Peyer's patch (tissue), 4 donors: ENCODE results near the gene FAM53A. TPM values are rescaled to one million over a fixed set of nuclear protein-coding genes. Genes with fewer than 3 reads are reported as not detected.

ENCODE experiments used
- DNase-seq, 3 donors: peaks; one replicate each; pipeline ENCODE4 v3.0.0-alpha.2; 2017 to 2019
- H3K27ac ChIP-seq, 4 donors: fragments of 200-600 bp; sonication (generic); one replicate each; pipeline ENCODE4 v1.5.1; 2016 to 2019
- H3K27me3 ChIP-seq, 2 donors: fragments of 200-600 bp; sonication (generic); one replicate each; pipeline ENCODE4 v1.5.1; 2019
- H3K36me3 ChIP-seq, 3 donors: fragments of 200-600 bp; sonication (generic); one replicate each; pipeline ENCODE4 v1.5.1; 2016 to 2019
- H3K4me1 ChIP-seq, 4 donors: fragments of 200-600 bp; sonication (generic); one replicate each; pipeline ENCODE4 v1.5.1; 2016 to 2019
- H3K4me3 ChIP-seq, 4 donors: fragments of 200-600 bp; sonication (generic); 1 replicate in 3 of 4; 2 replicates in 1 of 4; pipeline ENCODE4 v1.5.1; 2016 to 2019; ENCODE audit warnings: mild to moderate bottlenecking in 1 of 4
- H3K9me3 ChIP-seq, 4 donors: fragments of 200-600 bp; sonication (generic); one replicate each; pipeline ENCODE4 v1.5.1; 2016 to 2019; ENCODE audit warnings: mild to moderate bottlenecking in 1 of 4
- CTCF ChIP-seq, 6 experiments: fragments of 450-650 bp in 4 of 6; fragments of 200-600 bp in 2 of 6; sonication (generic) in 1 of 6; IDR thresholded peaks; one replicate each; pipeline ENCODE4 v1.5.1; 2017 to 2019; ENCODE audit warnings: antibody characterized with exemption in 6 of 6, mild to moderate bottlenecking in 3 of 6, moderate library complexity in 1 of 6
- POLR2A ChIP-seq, 2 donors: fragments of 450-650 bp; IDR thresholded peaks; one replicate each; pipeline ENCODE4 v1.5.1; 2017; ENCODE audit warnings: antibody characterized with exemption in 2 of 2, mild to moderate bottlenecking in 2 of 2, moderate library complexity in 2 of 2
- total RNA-seq, 4 donors: library from RNA; depleted of rRNA; stranded (reverse); fragments of >200 nt; gene quantifications; one replicate each; pipeline ENCODE4 v1.1.0, GENCODE V29; 2016

FAM53A gene
- total RNA-seq, 4 donors from 2014 or later: 1.5 to 8.3 (median 1.8) TPM; not detected in 1

DNA sequence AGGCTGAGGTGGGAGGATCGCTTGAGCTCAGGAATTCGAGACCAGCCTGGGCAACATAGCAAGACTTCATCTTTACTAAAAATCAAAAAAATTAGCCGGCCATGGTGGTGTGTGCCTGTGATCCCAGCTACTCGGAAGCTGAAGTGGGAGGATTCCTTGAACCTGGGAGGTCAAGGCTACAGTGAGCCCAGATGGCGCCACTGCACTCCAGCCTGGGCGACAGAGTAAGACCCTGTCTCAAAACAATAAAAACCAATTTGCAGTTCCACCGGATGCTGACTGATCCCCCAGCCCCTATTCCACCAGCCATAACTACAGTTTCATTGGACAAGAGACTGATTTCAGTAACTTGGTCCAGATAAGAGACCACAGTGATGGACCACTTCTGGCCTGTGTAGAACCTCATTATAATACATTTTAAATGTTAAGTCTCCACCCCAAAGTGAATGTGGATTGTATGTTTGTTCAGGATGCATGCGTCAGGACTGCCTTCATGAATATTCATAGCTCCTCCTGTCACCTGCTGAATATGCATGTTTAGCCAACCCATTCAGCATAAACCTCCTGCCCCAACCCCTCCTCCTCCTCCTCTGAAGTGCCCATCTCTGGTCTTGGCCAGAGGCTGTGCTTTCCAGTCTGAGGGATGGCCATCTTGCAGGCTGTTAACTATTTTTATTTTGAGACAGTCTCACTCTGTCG is 30.3 kb upstream of the FAM53A start:
- Histone ChIP-seq H3K36me3 (peaks cover 0 to 22% (median 0%) of the 10 kb centered on the region in 3 donors), H3K4me1 (peaks cover 0 to 41% (median 32%) of the 10 kb centered on the region in 4 donors), H3K4me3 (no peak overlapping the region), H3K27me3 (no peaks in the 10 kb centered on the region), H3K27ac (peak overlapping the region in 3 of 4 donors; percentile 41 to 100 (median 53)), H3K9me3 (no peaks in the 10 kb centered on the region)
- no peak for DNase-seq
- TF ChIP-seq POLR2A (IDR thresholded peaks at IDR 0.05) (no peak), CTCF (IDR thresholded peaks at IDR 0.05) (no peak)

DNA sequence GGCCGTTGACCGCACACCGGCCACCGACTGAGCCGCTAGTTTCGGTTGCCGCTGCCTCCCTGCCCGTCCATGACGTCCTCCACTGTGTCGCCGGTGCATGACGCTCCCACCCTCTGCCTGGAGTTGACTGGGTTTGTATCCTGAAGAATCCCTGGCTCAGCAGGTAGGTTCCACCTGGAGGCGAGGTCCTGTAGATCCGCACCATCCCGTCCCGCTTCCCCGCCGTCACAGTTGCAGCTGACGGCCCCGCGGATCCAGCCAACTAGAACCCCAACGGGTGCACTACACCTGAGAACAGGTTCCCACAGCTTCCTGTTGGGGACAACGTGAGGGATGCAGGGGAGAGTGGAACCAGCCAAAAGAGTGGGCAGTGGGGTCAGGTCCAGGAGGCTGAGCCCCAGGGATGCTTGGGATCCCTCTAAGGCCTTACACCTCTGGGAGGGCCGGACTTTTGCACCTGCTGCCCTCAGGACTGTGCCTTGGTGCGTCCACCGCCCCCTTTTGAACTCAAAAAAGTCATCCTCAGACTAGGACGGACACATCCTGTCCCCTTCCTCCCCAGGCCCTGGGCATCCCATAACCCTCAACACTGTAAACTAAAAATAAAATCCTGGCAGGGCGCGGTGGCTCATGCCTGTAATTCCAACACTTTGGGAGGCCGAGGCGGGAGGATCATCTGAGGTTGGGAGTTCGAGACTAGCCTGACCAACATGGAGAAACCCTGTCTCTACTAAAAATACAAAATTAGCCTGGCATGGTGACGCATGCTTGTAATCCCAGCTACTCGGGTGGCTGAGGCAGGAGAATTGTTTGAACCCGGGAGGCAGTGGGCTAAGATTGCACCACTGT is 29.1 kb upstream of the FAM53A start:
- Histone ChIP-seq H3K27ac (peak overlapping the region; percentile 98 to 100 (median 100)), H3K9me3 (no peaks in the 10 kb centered on the region), H3K4me3 (peak overlapping the region; percentile 78 to 96 (median 86)), H3K27me3 (no peaks in the 10 kb centered on the region), H3K36me3 (peaks cover 0 to 17% (median 0%) of the 10 kb centered on the region in 3 donors), H3K4me1 (peaks cover 0 to 31% (median 29%) of the 10 kb centered on the region in 4 donors)
- peak in 1 of 3 donors; percentile 41 for DNase-seq
- TF ChIP-seq POLR2A (IDR thresholded peaks at IDR 0.05) (no peak), CTCF (IDR thresholded peaks at IDR 0.05) (no peak)

GRCh38 chr4:1712216-1713002 is 28.3 kb upstream of the FAM53A start, which contains the start of gene SLBP:
SLBP (minus strand) TSS chr4:1712319; CDS start chr4:1712188, 131 bp downstream.
- H3K36me3 ChIP-seq: peaks cover 0 to 9% (median 0%) of the 10 kb centered on the region in 3 donors
- peaks cover 0 to 31% (median 25%) of the 10 kb centered on the region in 4 donors for H3K4me1 ChIP-seq
- H3K27me3 ChIP-seq: no peaks in the 10 kb centered on the region
- H3K27ac ChIP-seq: peak within 1 kb of the TSS; percentile 98 to 100 (median 100)
- TF ChIP-seq POLR2A (IDR thresholded peaks at IDR 0.05) (peak; percentile 81 to 83), CTCF (IDR thresholded peaks at IDR 0.05) (peak in 1 of 6 experiments; percentile 12)
- DNase-seq: peak; percentile 97 to 99 (median 99)
- H3K9me3 ChIP-seq: no peaks in the 10 kb centered on the region
- H3K4me3 ChIP-seq: peak within 1 kb of the TSS; percentile 78 to 96 (median 86)

GRCh38 chr4:1711571-1712215 is 27.6 kb upstream of the FAM53A start:
- DNase-seq: peak; percentile 59 to 78 (median 76)
- Histone ChIP-seq H3K27me3 (no peaks in the 10 kb centered on the region), H3K9me3 (no peaks in the 10 kb centered on the region), H3K4me3 (peak overlapping the region; percentile 78 to 96 (median 86)), H3K36me3 (peaks cover 0 to 2% (median 0%) of the 10 kb centered on the region in 3 donors), H3K4me1 (peaks cover 0 to 31% (median 24%) of the 10 kb centered on the region in 4 donors), H3K27ac (peak overlapping the region; percentile 98 to 100 (median 100))
- TF ChIP-seq CTCF (IDR thresholded peaks at IDR 0.05) (no peak), POLR2A (IDR thresholded peaks at IDR 0.05) (no peak)
